Activated B cell treated with CpG ODN at 0.5 μM for 24 hours (primary cell): ENCODE measurements around the gene COX19. TPM values are rescaled to one million over a fixed set of nuclear protein-coding genes. Genes with fewer than 3 reads are reported as not detected.

ENCODE experiments used
- ATAC-seq: fragments of 200-7000 bp; cut with Tn5 transposase; one replicate; pipeline ENCODE4 v1.10.0; 2021; ENCODE audit warnings: low read depth, mild to moderate bottlenecking, moderate library complexity
- CTCF ChIA-PET: fragments of 350-600 bp; sonication (Branson Sonifier 250); formaldehyde crosslinking; loops from one replicate; lab custom pipeline; 2021; ENCODE audit warnings: antibody characterized with exemption; lab: Charles Lee
- POLR2A ChIA-PET: fragments of 350-600 bp; sonication (Branson Sonifier 250); formaldehyde crosslinking; loops from one replicate; lab custom pipeline; 2021; ENCODE audit warnings: antibody characterized with exemption; lab: Charles Lee
- DNase-seq: peaks from one replicate; pipeline ENCODE4 v3.0.0; 2022
- H3K27ac Mint-ChIP-seq: one replicate; pipeline ENCODE4 v1.8.0; 2020; ENCODE audit warnings: mixed read lengths
- H3K27me3 Mint-ChIP-seq: one replicate; pipeline ENCODE4 v1.8.0; 2021; ENCODE audit warnings: mixed read lengths
- H3K36me3 Mint-ChIP-seq: one replicate; pipeline ENCODE4 v1.8.0; 2021; ENCODE audit warnings: low read depth, mixed read lengths
- H3K4me1 Mint-ChIP-seq: one replicate; pipeline ENCODE4 v1.8.0; 2021; ENCODE audit warnings: mixed read lengths
- H3K4me3 Mint-ChIP-seq: one replicate; pipeline ENCODE4 v1.8.0; 2020; ENCODE audit warnings: mild to moderate bottlenecking, mixed read lengths
- H3K9me3 Mint-ChIP-seq: one replicate; pipeline ENCODE4 v1.8.0; 2020; ENCODE audit warnings: mixed read lengths
- CTCF ChIP-seq: fragments of 200-600 bp; IDR thresholded peaks from one replicate; pipeline ENCODE4 v1.8.0; 2022; ENCODE audit warnings: antibody characterized with exemption, mild to moderate bottlenecking
- intact Hi-C: fragments of 100-400 bp; cut with micrococcal nuclease; formaldehyde crosslinking; loops from one replicate; pipeline ENCODE4 v1.15.1; 2024
- total RNA-seq: library from RNA; stranded (reverse); gene quantifications from 2 replicates; pipeline ENCODE4 v1.2.3, GENCODE V29; 2022

Gene COX19
- total RNA-seq, 1 donor from 2014 or later: 24.5 TPM

- DNase-seq: peak; percentile 41
- ChIA-PET POLR2A (interaction anchor here (0.6 to 1.2 kb wide), 4 partner anchors 24 to 61 kb away, joined by 3 to 7 read pairs (median 3); no protein-coding TSS in a partner anchor), CTCF (interaction anchor here (0.9 to 10.0 kb wide), 2 partner anchors 63 to 66 kb away, joined by 3 to 331 read pairs; no protein-coding TSS in a partner anchor)
- Mint-ChIP-seq H3K27ac (peak overlapping the region; percentile 46), H3K4me1 (peaks cover 30% of the 10 kb centered on the region), H3K36me3 (peaks cover 30% of the 10 kb centered on the region), H3K9me3 (no peaks in the 10 kb centered on the region), H3K27me3 (no peaks in the 10 kb centered on the region), H3K4me3 (peak overlapping the region; percentile 7)
- intact Hi-C loops: loop anchor here (1.0 to 5.0 kb wide), 2 partner anchors 24 to 42 kb away; partner anchors contain the start of gene GPR146
- peak; percentile 55 for ATAC-seq
- no peak for TF ChIP-seq CTCF
These were observed 24.9 kb upstream of the COX19 start for GRCh38 chr7:999941-1000935.

- no peak overlapping the region for H3K27ac Mint-ChIP-seq
- H3K4me3 Mint-ChIP-seq: no peak overlapping the region
- intact Hi-C loops: no loop called here
- H3K9me3 Mint-ChIP-seq: no peaks in the 10 kb centered on the region
- no peak for ATAC-seq
- no peaks in the 10 kb centered on the region for H3K27me3 Mint-ChIP-seq
- ChIA-PET CTCF (interaction anchor here (1.0 to 10.0 kb wide), 3 partner anchors 45 to 177 kb away, joined by 3 to 331 read pairs (median 5); partner anchors contain the start of gene GPR146), POLR2A (interaction anchor here (0.6 to 1.3 kb wide), 4 partner anchors 25 to 87 kb away, joined by 3 to 6 read pairs (median 3); no protein-coding TSS in a partner anchor)
- peaks cover 30% of the 10 kb centered on the region for H3K36me3 Mint-ChIP-seq
- no peak for TF ChIP-seq CTCF
- H3K4me1 Mint-ChIP-seq: peaks cover 26% of the 10 kb centered on the region
- DNase-seq: no peak
These were observed 24.0 kb upstream of the COX19 start for GRCh38 chr7:999149-999879.

GRCh38 chr7:997404-998395 lies 22.4 kb upstream of the COX19 start:
- Mint-ChIP-seq H3K27me3 (no peaks in the 10 kb centered on the region), H3K27ac (no peak overlapping the region), H3K4me3 (no peak overlapping the region), H3K9me3 (no peaks in the 10 kb centered on the region), H3K36me3 (peaks cover 26% of the 10 kb centered on the region), H3K4me1 (peaks cover 28% of the 10 kb centered on the region)
- intact Hi-C loops: no loop called here
- no peak for TF ChIP-seq CTCF
- ChIA-PET POLR2A (interaction anchor here (0.6 to 1.3 kb wide), 5 partner anchors 25 to 145 kb away, joined by 3 to 6 read pairs (median 3); partner anchors contain the start of gene GPR146), CTCF (interaction anchor here (1.5 to 10.0 kb wide), 2 partner anchors 66 to 179 kb away, joined by 5 to 331 read pairs; no protein-coding TSS in a partner anchor)
- no peak for DNase-seq
- ATAC-seq: no peak

GRCh38 chr7:996079-996872 lies 20.9 kb upstream of the COX19 start:
- Mint-ChIP-seq H3K27ac (no peak overlapping the region), H3K36me3 (peaks cover 26% of the 10 kb centered on the region), H3K4me1 (peaks cover 27% of the 10 kb centered on the region), H3K9me3 (no peaks in the 10 kb centered on the region), H3K27me3 (no peaks in the 10 kb centered on the region), H3K4me3 (no peak overlapping the region)
- ChIA-PET POLR2A (interaction anchor here (0.5 to 5.2 kb wide), 6 partner anchors 22 to 164 kb away, joined by 3 to 76 read pairs (median 4); partner anchors contain the start of genes COX19 and ZFAND2A), CTCF (interaction anchor here (10.0 kb wide), 1 partner anchor 67 kb away, joined by 331 read pairs; no protein-coding TSS in a partner anchor)
- ATAC-seq: no peak
- intact Hi-C loops: no loop called here
- TF ChIP-seq CTCF: no peak
- DNase-seq: no peak
